BE2C (cell line): ENCODE results near the gene PI3.
"Not testable (repeated sequence)": the region's sequence is repeated elsewhere in the genome, so short reads cannot be mapped to it uniquely, and the experiment has no call there.

Experiments used
- DNase-seq: peaks from one replicate; pipeline ENCODE4 v3.0.0-alpha.2; 2020
- H3K27me3 ChIP-seq: fragments of 250-450 bp; sonication (Bioruptor Pico); 2 replicates; pipeline ENCODE4 v1.5.1; 2020; ENCODE audit warnings: mild to moderate bottlenecking
- H3K36me3 ChIP-seq: fragments of 250-450 bp; sonication (Bioruptor Pico); 2 replicates; pipeline ENCODE4 v1.5.1; 2020; ENCODE audit warnings: mild to moderate bottlenecking
- H3K4me1 ChIP-seq: fragments of 250-450 bp; sonication (Bioruptor Pico); 2 replicates; pipeline ENCODE4 v1.5.1; 2020
- H3K4me3 ChIP-seq: 2 replicates; pipeline ENCODE4 v1.5.1; 2011; ENCODE audit warnings: low read depth, low read length
- H3K9me3 ChIP-seq: fragments of 250-450 bp; sonication (Bioruptor Pico); 2 replicates; pipeline ENCODE4 v1.5.1; 2020
- CTCF ChIP-seq: IDR thresholded peaks from 2 replicates; pipeline ENCODE4 v1.5.1; 2012; ENCODE audit warnings: mild to moderate bottlenecking, low read depth, low read length

The PI3 gene

GRCh38 chr20:45149062-45149461 is 25.6 kb upstream of the PI3 start:
- peaks cover 19% of the 10 kb centered on the region for H3K27me3 ChIP-seq
- no peak for TF ChIP-seq CTCF

GRCh38 chr20:45152405-45152804 is 22.3 kb upstream of the PI3 start:
- H3K36me3 ChIP-seq, result no peaks in the 10 kb centered on the region
- no peak for TF ChIP-seq CTCF
- H3K4me3 ChIP-seq, result no peak overlapping the region
- DNase-seq, result no peak
- H3K27me3 ChIP-seq, result no peaks in the 10 kb centered on the region; the same call in none of the 2 replicates
- no peaks in the 10 kb centered on the region for H3K9me3 ChIP-seq
- H3K4me1 ChIP-seq, result no peaks in the 10 kb centered on the region

More at GRCh38 chr20:45149062-45149461, 25.6 kb upstream of the PI3 start:
- H3K4me3 ChIP-seq, result no peak overlapping the region
- no peaks in the 10 kb centered on the region for H3K9me3 ChIP-seq
- H3K36me3 ChIP-seq, result no peaks in the 10 kb centered on the region
- no peak for DNase-seq
- H3K4me1 ChIP-seq, result no peaks in the 10 kb centered on the region

GRCh38 chr20:45153147-45153546 is 21.6 kb upstream of the PI3 start:
- Histone ChIP-seq H3K36me3 (no peaks in the 10 kb centered on the region), H3K4me3 (no peak overlapping the region), H3K27me3 (no peaks in the 10 kb centered on the region; the same call in none of the 2 replicates), H3K4me1 (no peaks in the 10 kb centered on the region), H3K9me3 (no peaks in the 10 kb centered on the region)
- no peak for TF ChIP-seq CTCF
- DNase-seq, result no peak

- Histone ChIP-seq H3K4me1 (no peaks in the 10 kb centered on the region), H3K4me3 (no peak overlapping the region), H3K36me3 (no peaks in the 10 kb centered on the region), H3K9me3 (no peaks in the 10 kb centered on the region), H3K27me3 (no peaks in the 10 kb centered on the region; the same call in none of the 2 replicates)
- no peak for DNase-seq
- TF ChIP-seq CTCF, result no peak
These were observed 20.9 kb upstream of the PI3 start for GRCh38 chr20:45153752-45154151.

GRCh38 chr20:45154183-45154582 is 20.5 kb upstream of the PI3 start:
- no peaks in the 10 kb centered on the region; the same call in none of the 2 replicates for H3K27me3 ChIP-seq
- no peak overlapping the region for H3K4me3 ChIP-seq
- DNase-seq, result no peak
- no peaks in the 10 kb centered on the region for H3K9me3 ChIP-seq
- TF ChIP-seq CTCF, result no peak
- H3K4me1 ChIP-seq, result no peaks in the 10 kb centered on the region
- H3K36me3 ChIP-seq, result no peaks in the 10 kb centered on the region

- H3K27me3 ChIP-seq, result not testable (repeated sequence)
These were observed 19.9 kb upstream of the PI3 start for GRCh38 chr20:45154794-45155193.

GRCh38 chr20:45156713-45157112 is 18.0 kb upstream of the PI3 start:
- H3K4me3 ChIP-seq, result no peak overlapping the region
- no peak for DNase-seq
- no peaks in the 10 kb centered on the region for H3K4me1 ChIP-seq
- no peak for TF ChIP-seq CTCF
- no peaks in the 10 kb centered on the region; the same call in none of the 2 replicates for H3K27me3 ChIP-seq
- no peaks in the 10 kb centered on the region for H3K36me3 ChIP-seq
- H3K9me3 ChIP-seq, result no peaks in the 10 kb centered on the region

More at GRCh38 chr20:45154794-45155193, 19.9 kb upstream of the PI3 start:
- DNase-seq, H3K4me1 ChIP-seq, H3K4me3 ChIP-seq, H3K9me3 ChIP-seq, H3K36me3 ChIP-seq: not testable (repeated sequence)
